ENCODE results near the gene BRD1.

Gene BRD1

GRCh38 chr22:49753961-49754695, 73.5 kb downstream of the BRD1 start:
- DNase-seq (ENCODE audit: extremely low spot score): no peak
- ChIA-PET CTCF (no interaction called here), POLR2A (no interaction called here)
- TF ChIP-seq CTCF (IDR thresholded peaks at IDR 0.05; ENCODE audit: control extremely low read depth, extremely low read depth, low read depth, missing control alignments): no peak

GRCh38 chr22:49753276-49753890, 74.3 kb downstream of the BRD1 start:
- POLR2A ChIA-PET: no interaction called here
- no peak for DNase-seq (ENCODE audit: extremely low spot score)
- no peak for TF ChIP-seq CTCF (IDR thresholded peaks at IDR 0.05; ENCODE audit: control extremely low read depth, extremely low read depth, low read depth, missing control alignments)
- CTCF ChIA-PET: no interaction called here

- ChIA-PET POLR2A (no interaction called here), CTCF (no interaction called here)
Measured at GRCh38 chr22:49752598-49753091, 75.0 kb downstream of the BRD1 start.

GRCh38 chr22:49751966-49752597, 75.6 kb downstream of the BRD1 start:
- CTCF ChIA-PET: no interaction called here
- no peak for TF ChIP-seq CTCF (IDR thresholded peaks at IDR 0.05; ENCODE audit: control extremely low read depth, extremely low read depth, low read depth, missing control alignments)
- POLR2A ChIA-PET: no interaction called here
- no peak for DNase-seq (ENCODE audit: extremely low spot score)

More at GRCh38 chr22:49752598-49753091, 75.0 kb downstream of the BRD1 start:
- DNase-seq (ENCODE audit: extremely low spot score): no peak
- TF ChIP-seq CTCF (IDR thresholded peaks at IDR 0.05; ENCODE audit: control extremely low read depth, extremely low read depth, low read depth, missing control alignments): no peak

GRCh38 chr22:49751318-49751965, 76.2 kb downstream of the BRD1 start:
- DNase-seq (ENCODE audit: extremely low spot score): no peak
- ChIA-PET POLR2A (no interaction called here), CTCF (no interaction called here)
- no peak for TF ChIP-seq CTCF (IDR thresholded peaks at IDR 0.05; ENCODE audit: control extremely low read depth, extremely low read depth, low read depth, missing control alignments)

GRCh38 chr22:49749885-49750510, 77.7 kb downstream of the BRD1 start:
- no peak for DNase-seq (ENCODE audit: extremely low spot score)
- TF ChIP-seq CTCF (IDR thresholded peaks at IDR 0.05; ENCODE audit: control extremely low read depth, extremely low read depth, low read depth, missing control alignments): no peak
- POLR2A ChIA-PET: no interaction called here
- CTCF ChIA-PET: no interaction called here

All from GM10248 (cell line).